NCI-H748 (cell line): ENCODE results near the gene PTPN2.
"Not testable (repeated sequence)": the region's sequence is repeated elsewhere in the genome, so short reads cannot be mapped to it uniquely, and the experiment has no call there.

ENCODE experiments used
- DNase-seq: peaks from one replicate; lab custom pipeline; 2025; ENCODE audit not compliant: unreplicated experiment; lab: John Stamatoyannopoulos, UW

The PTPN2 gene

GRCh38 chr18:12883684-12884405, at the start of gene PTPN2:
PTPN2 (minus strand) TSS chr18:12884237; CDS start chr18:12884141, 96 bp downstream.
- peak; percentile 96 for DNase-seq

- DNase-seq, result no peak
These were observed 49.3 kb upstream of the PTPN2 start for GRCh38 chr18:12933327-12933726.

GRCh38 chr18:12930908-12931307, 46.9 kb upstream of the PTPN2 start:
- DNase-seq, result no peak

GRCh38 chr18:12930376-12930775, 46.3 kb upstream of the PTPN2 start:
- no peak for DNase-seq

- no peak for DNase-seq
These were observed 45.5 kb upstream of the PTPN2 start for GRCh38 chr18:12929477-12930083.

GRCh38 chr18:12928641-12929040, 44.6 kb upstream of the PTPN2 start:
- DNase-seq, result no peak

- no peak for DNase-seq
These were observed 44.2 kb upstream of the PTPN2 start for GRCh38 chr18:12928206-12928605.

- DNase-seq, result no peak
These were observed 40.6 kb upstream of the PTPN2 start for GRCh38 chr18:12924616-12925015.

GRCh38 chr18:12922266-12922665, 38.2 kb upstream of the PTPN2 start:
- no peak for DNase-seq

- DNase-seq, result no peak
These were observed 37.1 kb upstream of the PTPN2 start for GRCh38 chr18:12921178-12921577.

- no peak for DNase-seq
These were observed 28.1 kb upstream of the PTPN2 start for GRCh38 chr18:12911929-12912703.

GRCh38 chr18:12911025-12911928, 27.2 kb upstream of the PTPN2 start:
- DNase-seq, result no peak

- DNase-seq, result no peak
These were observed 24.7 kb upstream of the PTPN2 start for GRCh38 chr18:12908706-12909105.

- DNase-seq, result no peak
These were observed 23.4 kb upstream of the PTPN2 start for GRCh38 chr18:12907258-12907925.

GRCh38 chr18:12906773-12907172, 22.7 kb upstream of the PTPN2 start:
- DNase-seq, result no peak

- DNase-seq, result no peak
These were observed 22.1 kb upstream of the PTPN2 start for GRCh38 chr18:12906119-12906518.

GRCh38 chr18:12904012-12904516, 20.0 kb upstream of the PTPN2 start:
- peak; percentile 18 for DNase-seq

GRCh38 chr18:12901208-12901607, 17.2 kb upstream of the PTPN2 start:
- DNase-seq, result not testable (repeated sequence)

- not testable (repeated sequence) for DNase-seq
These were observed 12.8 kb upstream of the PTPN2 start for GRCh38 chr18:12896784-12897333.

GRCh38 chr18:12895626-12896025, 11.6 kb upstream of the PTPN2 start:
- DNase-seq, result no peak
